T-helper 1 cell (primary cell): ENCODE measurements around the gene CD59.
"Not testable (repeated sequence)": the region's sequence is repeated elsewhere in the genome, so short reads cannot be mapped to it uniquely, and the experiment has no call there.

Experiments used
- DNase-seq, 5 donors: peaks; one replicate each; pipeline ENCODE4 v3.0.0-alpha.2; 2012 to 2020

Gene CD59

DNA sequence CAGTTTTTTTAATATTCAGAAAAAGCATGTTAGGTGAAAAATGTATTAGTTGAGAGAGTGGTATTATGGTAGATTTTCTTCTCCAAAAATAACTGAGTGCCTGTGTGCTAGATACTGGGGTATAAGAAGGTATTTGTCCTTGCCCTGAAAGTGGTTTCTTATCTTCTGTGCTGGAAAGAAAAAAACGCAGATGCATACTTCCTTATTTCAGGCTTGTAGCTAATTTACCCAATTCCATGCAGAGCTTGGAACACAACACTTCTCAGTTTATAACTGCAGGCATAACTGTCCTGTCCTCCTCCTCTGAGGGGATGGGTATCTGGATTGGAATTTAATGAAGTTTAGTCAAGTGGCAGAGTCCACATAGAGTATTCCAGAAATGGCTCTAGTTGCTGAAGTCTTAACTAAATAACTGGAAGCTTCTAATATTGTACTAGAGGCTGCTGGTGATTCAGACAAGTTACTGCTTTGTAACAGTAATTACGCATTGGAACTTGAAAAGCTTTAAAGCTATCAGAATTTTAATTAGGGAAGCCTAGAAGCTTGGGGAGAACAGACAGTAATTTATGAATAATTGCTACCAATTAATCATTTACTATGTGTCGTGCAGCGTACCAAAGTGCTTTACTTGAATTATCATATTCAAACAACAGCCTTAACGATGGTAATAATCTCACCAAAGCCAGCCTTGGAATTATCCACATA is 22.9 kb downstream of the CD59 start:
- no peak for DNase-seq

DNA sequence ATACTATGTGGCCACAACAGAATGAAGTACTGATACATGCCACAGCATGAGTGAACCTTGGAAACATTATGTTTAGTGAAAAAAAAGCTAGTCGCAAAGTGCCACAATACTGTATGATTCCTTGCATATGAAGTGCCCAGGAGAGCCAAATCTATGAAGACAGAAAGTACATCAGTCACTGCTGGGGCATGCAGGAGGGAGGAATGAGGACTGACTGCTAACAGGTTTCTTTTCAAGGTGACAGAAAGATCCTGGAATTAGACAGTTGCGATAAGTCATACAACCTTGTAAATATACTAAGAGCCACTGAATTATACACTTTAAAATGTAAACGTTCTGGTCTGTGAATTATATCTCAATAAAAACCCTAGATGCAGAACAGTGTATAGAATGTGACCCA is 23.8 kb downstream of the CD59 start:
- no peak for DNase-seq

DNA sequence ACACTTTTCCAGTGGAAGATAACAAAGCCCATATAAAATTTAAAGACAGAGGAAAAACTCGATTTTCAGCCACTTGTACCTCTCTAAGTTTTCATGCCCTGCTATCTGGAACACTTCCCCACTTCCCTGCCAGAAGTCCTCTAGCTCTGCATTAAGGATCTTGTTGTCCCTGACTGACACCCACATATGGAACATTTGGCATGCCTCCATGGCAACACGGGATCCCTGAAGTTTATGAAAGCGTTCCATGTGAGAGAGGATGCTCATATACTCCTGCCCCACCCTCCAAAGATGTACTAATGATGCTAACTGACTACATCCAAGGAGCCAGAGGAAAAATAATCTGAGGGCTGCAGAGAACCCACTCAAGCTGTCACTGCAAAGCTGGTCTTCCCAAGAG is 26.8 kb downstream of the CD59 start:
- DNase-seq = no peak

DNA sequence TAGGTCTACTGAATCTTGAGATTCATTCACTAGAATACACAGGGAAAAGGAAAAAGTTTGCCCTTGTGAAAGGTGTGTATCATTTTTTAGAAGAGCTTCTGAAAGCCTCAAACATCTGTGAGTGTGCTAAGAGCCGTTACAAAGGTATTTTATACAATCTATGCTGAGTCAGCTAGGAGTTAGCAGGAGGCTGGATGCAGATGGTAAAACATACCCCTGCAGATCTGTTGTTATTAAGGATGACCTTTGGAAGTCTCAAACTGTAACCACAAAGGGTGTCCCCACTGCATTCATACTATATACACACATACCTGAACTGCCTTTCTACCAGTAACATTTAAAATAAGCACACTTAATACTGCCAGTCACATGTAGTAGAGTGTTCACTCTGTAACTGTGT is 27.2 kb downstream of the CD59 start:
- DNase-seq = no peak

DNA sequence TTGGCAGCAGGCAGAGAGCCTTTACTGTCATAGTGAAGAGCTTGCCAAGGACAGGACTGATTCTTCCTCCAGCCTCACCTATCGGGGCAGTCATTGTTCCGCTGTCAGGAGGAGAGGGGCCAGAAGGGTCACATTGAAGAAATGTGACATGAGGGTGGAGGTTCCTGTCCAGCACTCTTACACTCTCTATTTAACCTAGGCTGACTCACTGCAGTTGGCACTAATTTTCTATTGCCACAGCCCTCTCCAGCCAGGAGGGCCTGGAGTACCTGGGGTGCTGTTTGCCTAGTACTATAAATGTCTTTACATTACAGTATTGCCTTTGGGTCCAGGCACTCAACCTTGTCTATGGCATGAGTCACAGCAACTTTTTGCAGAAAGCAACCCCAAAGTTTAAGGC is 28.4 kb downstream of the CD59 start:
- not testable (repeated sequence) for DNase-seq

DNA sequence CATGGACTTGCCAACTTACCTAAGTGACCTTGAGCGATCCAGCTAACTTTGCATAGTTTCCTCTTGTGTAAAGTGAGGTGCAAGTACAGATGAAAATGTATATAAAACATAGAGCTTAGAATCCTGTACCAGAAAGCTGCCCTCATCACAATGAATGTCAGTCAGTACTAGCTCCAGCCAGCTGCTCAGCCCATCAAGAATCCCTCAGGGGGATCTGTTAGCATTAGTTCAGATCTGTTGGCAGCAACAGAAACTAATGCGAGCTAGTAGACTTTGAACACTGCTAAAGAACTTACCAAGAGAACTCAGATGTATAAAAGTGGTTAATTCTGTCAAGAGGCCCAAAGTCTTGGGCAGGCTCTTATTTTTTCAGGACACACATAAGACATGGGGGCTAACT is 29.3 kb downstream of the CD59 start:
- no peak for DNase-seq

DNA sequence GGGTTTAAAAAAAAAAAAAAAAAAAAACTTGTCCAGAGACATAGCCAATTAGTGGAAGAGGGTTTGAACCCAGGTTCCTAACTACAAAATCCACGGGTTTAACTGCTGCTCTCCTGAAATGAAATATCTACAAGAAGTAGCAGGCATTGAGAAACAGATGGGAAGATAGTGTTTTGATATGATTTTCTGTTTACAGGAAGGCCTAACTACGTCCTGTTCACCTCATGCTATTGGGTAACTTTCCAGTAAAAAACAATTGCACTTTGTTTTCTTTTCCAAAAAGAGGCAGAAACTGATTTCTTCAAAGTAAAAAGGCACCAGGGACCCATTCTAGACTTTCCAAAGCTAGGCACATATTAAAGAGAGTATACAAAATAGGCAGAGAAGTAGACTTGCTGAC is 29.7 kb downstream of the CD59 start:
- DNase-seq = no peak

DNA sequence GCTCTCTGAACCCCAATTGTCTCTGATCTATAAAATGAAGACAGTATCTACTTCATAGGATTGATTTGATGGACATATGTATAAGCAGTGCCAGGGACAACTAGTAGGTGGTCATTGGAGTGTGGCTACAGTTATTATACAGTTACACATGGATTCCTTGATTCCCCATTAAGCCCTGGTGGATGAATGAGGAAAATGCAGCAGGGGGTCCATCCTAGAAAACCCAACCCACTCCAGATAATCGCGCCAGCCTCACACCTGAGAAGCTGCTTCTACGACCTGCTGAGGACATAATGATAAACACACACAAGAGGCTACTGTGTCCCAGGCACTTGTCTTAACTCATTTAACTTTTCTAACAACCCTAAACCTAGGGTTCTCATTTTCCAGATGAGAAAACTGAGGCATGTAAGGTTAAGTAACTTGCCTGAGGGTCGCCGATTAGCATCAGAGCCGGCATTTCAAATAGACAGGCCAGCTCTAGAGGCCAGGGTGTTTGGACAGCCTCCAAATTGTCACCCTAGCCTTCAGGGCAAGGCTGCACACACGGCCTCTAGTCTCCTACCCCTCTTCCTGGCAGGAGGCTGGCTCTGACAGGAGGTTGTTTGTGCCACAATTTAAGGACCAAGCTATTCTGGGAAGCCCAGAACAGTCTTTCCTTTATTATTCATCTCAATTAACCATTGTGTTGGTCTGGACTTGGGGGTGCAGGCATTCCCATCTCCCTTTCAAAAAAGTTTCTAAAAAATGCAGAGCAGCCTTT is 31.8 kb downstream of the CD59 start:
- DNase-seq = no peak

DNA sequence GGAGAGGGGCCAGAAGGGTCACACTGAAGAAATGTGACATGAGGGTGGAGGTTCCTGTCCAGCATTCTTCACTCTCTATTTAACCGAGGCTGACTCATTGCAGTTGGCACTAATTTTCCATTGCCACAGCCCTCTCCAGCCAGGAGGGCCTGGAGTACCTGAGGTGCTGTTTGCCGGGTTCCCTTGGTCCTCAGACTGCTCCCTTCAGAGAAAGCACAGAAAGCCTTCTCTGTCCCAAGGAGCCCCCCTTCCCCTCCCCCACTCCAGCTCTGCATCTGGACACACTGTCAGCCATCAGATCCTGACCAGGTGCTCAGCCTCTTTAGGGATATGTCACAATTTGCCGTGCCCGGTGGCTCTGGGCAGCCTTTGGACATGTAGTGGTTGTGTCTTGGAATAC is 32.4 kb downstream of the CD59 start:
- DNase-seq = no peak

DNA sequence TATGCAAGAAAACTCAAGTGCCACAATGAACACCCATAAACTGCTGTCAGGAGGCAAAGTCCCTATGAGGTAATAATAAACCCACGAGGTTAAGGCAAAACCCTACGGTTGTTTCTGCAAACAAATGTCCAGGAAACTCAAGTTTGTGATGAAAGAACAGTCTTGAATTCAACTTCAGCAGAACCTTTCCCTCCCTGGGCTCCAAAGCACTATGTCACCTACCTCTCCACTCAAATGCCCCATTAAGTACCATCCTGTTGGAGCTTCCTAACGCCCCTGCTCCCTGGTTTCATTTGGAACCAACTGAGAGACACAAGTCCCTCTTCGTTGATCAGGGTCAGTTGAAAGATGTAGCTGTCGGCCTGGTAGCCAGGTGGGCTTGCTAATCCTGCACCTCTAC is 33.0 kb downstream of the CD59 start:
- DNase-seq = no peak

DNA sequence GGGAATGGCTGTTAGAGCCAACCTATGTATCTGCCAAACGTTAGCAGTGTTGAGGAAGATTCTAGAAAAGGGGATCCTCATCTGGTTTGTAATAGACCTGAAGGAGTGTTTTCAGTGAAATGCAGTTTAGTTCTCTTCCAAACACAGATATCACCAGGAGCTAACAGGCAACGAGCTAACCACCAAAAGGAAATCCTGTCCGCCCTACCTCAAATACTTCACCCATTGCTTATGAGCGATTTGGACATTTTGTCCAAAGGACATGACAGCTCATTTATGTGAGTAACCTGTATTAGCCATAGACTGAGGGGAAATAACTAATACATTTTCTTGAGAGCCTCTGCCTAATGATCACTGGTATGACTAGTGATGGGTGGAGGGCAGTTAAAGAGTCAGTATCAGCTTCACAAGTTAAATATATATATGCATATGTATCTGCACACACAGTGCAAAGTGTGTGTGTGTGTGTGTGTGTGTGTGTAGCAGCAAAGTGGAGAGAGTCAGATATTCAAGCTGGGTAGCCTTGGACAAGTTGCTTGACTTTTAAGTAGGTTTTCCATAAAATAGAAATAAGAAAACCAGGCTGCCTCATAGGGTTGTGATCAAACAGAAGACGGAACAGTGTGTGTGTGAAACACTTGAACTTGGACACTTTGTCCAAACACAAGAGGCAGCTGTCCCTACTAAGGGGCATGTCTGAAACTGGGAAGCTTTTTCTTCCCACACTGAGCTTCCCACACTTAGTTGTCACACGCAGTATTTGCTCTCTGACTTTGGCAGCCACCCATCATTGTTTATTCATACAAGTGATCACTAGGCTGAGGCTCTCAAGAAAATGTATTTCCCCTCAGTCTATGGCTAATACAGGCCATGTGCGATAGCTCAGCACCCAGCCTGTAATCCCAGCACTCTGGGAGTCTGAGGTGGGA is 34.7 kb downstream of the CD59 start:
- DNase-seq = peak in 1 of 5 donors; percentile 33

DNA sequence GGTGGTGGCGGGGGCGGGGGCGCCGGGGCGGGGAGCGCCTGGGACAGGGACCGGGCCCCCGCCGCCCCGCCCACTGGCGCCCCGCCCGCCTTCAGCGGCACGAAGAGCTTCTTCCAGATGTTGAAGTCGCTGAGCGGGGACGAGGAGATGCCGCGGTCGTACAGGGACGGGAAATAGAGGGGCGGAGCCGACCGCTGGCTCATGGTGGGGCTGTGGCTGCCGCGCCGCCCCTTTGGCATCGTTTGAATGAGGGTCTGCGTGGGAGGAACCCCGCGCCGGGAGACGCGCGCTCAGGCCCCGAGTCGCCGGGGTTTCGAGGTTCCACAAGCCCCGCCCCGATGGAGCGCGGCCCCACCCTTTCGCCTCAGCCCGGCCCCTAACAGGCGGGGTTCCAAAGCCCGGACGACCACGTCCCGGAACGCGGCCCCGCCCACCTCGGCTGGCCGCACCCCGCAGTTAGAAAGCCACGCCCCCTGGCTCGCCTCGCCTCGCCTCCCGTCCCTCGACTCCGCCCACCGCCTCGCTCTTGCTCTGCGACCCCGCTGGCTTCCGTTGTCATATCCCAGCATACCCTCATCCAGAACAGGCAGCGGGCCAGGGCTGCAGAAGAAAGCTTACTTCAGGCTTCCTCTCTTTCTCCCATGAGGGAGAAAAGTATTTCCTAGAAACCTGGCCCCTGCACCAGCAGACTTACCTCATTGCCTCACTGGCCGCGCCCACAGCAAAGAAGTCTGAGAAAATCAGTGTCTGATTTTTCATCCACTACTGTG is 35.5 kb downstream of the CD59 start, which contains the start of gene C11orf91:
TSS of gene C11orf91 (minus strand) at position 325 of the 770 bp plus-strand sequence. CDS start at position 239, 86 bp downstream.
- peak; percentile 89 to 93 (median 93) for DNase-seq

DNA sequence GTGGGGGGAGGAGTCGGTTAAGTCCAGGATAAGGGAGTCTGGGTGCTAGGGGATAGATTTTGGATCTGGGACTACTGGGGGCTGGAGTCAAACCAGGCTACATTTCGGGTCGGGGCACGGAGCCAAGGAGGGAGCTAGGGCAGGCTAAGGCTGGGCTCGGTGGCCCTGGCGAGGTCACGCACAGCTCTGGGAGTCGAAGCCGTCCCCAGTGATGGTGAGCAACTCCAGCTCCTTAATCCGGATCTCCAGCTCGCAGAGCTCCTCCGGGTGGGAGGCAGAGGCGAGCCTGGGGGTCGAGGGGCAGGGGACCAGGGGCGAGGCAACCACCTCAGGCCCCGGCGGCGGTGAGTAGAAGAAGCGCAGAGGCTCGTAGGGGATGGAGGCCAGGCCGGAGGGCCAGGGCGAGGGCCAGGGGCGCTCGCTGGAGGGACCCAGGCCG is 36.1 kb downstream of the CD59 start:
- DNase-seq = no peak

DNA sequence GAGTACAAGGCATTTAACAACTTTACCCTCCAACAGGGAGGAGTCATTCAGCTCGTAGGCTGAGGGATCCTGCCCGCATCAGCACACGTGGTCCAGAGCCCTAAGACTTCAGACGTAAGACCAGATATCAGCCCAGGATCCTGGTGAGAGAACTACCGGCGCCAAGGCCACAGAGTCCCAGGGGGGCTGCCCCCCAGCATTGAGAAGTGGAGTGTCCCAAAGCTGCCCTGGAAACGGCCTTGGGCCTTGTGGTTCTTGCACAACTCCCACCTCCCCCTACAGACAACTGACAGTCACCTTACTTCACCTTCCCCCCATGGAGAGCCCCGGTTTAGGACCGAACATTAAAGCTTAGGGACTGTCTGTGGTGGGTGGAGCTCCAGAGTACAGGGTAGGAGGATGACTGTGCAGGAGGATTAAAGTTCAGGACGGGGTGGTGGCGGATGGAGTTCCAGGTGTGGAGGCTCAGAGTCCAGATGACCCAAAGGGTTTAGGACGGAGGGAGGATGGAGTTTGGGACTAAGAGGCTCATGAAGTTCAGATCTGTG is 36.6 kb downstream of the CD59 start:
- no peak for DNase-seq

DNA sequence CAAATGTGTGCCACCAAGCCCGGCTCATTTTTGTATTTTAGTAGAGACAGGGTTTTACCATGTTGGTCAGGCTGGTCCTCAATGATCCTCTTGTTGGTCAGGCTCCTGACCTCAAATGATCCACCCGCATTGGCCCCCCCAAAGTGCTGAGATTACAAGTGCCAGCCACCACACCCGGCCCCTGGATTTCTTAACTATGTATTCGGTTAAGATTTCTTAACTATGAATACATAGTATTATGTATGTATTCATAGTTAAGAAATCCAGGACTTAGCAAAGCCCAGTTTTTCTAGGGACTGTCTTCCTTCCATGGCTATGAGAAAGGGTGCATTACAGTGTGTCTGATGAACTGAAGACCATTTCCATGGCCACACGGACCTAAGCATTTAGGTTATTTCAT is 37.3 kb downstream of the CD59 start:
- DNase-seq = no peak

DNA sequence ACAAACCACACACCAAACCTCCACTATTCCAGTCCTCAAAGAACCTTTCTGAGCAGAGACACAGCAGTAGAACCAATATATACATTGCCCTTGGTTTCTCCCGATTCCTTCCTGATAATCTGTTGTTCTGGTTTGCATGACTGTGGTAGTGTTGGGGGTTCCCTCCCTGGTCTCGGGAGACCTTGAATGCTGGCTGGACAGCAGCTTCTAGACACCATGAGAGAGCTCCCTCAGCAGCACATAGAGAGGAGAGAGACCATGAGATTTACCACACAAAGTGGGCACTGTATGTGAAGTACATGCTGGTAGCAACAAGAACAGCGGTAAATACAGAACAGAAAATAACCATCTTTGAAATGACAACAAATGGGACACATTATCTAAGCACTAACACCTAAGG is 38.2 kb downstream of the CD59 start:
- DNase-seq = no peak

DNA sequence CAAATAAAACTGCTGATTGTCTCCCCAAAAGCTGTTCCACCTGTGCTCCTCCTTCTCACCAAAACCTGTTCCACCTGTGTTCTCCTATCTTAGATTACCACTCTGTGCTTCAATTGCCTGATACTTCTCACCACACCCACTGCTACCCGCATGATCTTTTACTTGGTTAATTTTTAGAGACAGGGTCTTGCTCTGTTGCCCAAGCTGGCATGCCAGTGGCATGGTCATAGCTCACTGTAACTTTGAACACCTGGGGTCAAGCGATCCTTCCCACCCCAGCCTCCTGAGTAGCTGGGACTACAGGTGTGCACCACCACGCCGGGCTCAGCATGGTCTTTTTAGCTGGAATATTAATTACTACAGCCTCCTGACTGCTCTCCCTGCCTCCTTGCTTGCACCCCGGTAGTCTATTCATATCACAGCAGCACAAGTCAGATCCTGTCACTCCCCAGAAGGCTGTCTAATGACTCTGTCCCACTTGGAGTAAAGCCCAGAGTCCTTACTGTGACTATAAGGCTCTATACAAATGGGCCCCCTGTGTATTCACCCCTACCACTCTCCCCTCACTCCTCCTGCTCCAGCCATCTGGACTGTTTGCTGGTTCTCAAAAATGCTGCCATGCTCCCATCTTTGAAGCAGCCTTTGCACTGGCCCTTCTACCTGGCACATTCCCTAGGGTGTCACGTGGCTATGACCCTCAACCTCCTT is 39.1 kb downstream of the CD59 start:
- no peak for DNase-seq

DNA sequence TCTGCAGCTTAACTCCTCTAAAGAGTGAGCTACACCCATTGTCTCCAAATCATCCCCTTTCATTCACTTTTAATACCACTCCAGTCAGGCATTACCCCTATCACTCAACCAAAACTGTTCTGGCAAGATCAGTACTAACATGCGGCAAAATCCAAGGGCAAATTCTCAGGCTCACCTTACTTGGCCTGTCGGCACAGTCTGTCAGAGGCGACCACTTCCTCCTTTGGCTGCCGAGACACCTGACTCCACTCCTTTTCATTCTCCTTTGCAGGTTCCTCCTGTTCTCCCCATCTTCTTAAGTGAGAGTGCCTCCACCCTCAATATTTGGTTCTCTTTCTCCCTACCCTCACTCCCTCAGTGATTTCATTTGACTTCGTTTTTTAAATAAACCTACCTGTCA is 39.8 kb downstream of the CD59 start:
- no peak for DNase-seq

DNA sequence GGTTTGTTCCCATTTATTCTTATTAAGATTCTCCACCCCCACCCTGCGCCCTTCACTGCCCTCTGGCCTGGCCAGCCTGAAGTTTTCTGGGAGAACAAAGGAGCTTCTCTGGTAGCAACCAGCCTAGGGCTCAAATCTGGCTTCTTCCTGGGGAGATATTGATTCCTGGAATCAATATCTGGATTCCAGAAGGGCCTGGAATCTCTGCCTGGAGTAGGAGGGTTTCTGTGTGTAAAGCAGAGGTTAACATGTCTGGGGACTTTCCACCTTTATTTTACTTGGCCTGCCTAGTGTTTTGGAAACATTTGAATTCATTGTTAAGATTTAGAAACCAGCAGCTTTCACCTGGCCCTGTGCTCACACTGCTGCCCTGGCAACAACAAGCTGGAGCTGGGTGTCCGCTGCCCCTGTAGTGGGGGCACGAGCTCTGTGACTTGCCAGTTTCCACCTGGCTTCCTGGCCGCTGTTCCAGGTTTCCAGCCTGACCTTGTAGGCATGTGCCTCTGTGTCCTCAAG is 41.1 kb downstream of the CD59 start:
- DNase-seq = no peak

DNA sequence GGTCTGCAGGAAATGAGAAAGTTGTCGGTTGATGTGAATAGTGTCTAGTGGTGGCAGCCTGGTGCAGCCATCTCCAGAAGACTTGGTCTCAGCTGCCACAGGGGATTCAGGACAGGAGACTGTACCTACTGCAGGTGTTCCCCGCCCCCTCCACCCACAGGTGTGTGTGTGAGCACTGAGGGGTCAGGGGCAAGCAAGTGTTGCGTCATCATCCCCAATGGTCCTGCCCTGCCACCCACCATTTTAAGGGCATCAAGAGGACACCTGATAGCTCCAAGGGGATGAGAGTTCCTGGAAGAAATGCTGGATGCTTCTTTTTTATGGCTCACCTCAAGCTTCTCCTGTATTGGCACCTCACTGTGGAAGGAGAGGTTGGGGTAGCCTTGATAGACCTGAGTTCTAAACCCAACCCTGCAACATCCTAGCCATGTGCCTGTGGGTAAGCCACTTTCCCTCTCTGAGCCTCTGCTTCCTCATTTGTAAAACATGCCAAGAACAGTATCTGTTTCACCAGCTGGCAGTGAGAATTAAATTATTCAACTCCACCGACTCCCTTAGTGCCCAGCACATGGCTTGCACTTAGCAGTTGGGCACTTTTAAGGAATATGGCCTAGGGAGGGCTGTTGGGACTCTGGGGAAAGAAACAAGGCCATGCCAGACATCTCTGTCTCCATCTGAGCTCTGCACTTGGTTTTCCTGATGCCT is 41.7 kb downstream of the CD59 start:
- DNase-seq = no peak

DNA sequence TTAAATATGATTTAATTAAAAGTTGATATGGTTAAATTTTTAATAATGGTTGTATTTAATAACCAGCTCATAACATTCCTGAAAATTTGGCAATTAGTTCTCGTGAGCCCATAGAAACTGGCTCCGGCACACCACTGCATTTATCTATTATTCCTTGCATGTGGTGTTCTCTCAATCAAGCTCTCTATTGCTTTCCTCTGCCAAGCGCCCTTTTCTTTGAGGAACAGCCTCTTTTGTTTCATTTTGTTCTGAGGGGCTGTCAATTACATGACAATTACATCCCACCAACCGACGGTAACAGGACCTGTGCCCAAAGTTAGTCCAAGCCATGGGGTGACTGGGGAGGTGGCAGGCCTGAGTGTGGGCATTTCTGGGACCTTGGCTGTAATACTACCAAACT is 43.7 kb downstream of the CD59 start:
- DNase-seq = no peak
